Tibial nerve (tissue), 4 donors: ENCODE results near the gene METTL21A.

Experiments used
- EP300 ChIP-seq, 2 donors: sonication (generic); formaldehyde crosslinking; IDR thresholded peaks; one replicate each; pipeline ENCODE4 v1.6.1; 2017; ENCODE audit warnings: antibody characterized with exemption in 2 of 2, mild to moderate bottlenecking in 1 of 2
- POLR2A ChIP-seq, 2 donors: fragments of 450-650 bp; IDR thresholded peaks; one replicate each; pipeline ENCODE4 v1.6.1; 2017; ENCODE audit warnings: antibody characterized with exemption in 2 of 2, mild to moderate bottlenecking in 2 of 2, moderate library complexity in 2 of 2
- TF ChIP-seq, protein P1 (sequence below), 5 experiments: fragments of 200-600 bp in 3 of 5; fragments of 450-650 bp in 2 of 5; sonication (generic) in 3 of 5; IDR thresholded peaks; one replicate each; pipeline ENCODE4 v1.5.1; 2016 to 2019; ENCODE audit warnings: antibody characterized with exemption in 5 of 5, mild to moderate bottlenecking in 3 of 5, moderate library complexity in 2 of 5

DNA sequence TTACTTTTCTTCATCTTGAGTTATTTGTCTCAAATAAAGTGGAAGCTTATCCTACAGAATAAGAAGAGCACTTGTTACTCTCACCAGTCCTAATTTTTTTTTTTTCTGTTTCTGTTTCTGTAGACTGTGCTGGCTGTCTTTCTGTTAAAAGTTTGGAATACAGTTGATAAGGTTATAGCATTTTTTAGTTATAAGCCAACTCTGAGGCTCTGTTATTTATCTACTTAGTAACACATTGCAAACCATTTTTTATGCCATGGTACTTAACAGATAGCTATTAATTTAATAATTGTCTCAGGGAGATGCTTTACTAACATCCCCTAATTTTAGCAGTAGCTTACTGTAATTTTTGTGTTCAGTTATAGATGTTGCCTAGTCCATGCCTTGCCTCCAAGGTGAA lies 57.5 kb downstream of the METTL21A start:
- no peak for TF ChIP-seq EP300 (IDR thresholded peaks at IDR 0.05)
- TF ChIP-seq, protein P1, sequence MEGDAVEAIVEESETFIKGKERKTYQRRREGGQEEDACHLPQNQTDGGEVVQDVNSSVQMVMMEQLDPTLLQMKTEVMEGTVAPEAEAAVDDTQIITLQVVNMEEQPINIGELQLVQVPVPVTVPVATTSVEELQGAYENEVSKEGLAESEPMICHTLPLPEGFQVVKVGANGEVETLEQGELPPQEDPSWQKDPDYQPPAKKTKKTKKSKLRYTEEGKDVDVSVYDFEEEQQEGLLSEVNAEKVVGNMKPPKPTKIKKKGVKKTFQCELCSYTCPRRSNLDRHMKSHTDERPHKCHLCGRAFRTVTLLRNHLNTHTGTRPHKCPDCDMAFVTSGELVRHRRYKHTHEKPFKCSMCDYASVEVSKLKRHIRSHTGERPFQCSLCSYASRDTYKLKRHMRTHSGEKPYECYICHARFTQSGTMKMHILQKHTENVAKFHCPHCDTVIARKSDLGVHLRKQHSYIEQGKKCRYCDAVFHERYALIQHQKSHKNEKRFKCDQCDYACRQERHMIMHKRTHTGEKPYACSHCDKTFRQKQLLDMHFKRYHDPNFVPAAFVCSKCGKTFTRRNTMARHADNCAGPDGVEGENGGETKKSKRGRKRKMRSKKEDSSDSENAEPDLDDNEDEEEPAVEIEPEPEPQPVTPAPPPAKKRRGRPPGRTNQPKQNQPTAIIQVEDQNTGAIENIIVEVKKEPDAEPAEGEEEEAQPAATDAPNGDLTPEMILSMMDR (IDR thresholded peaks at IDR 0.05): no peak
- no peak for TF ChIP-seq POLR2A (IDR thresholded peaks at IDR 0.05)
